Measurements from ENCODE around the gene NPIPB6.
"Not testable (repeated sequence)": the region's sequence is repeated elsewhere in the genome, so short reads cannot be mapped to it uniquely, and the experiment has no call there.

NPIPB6 gene

DNA sequence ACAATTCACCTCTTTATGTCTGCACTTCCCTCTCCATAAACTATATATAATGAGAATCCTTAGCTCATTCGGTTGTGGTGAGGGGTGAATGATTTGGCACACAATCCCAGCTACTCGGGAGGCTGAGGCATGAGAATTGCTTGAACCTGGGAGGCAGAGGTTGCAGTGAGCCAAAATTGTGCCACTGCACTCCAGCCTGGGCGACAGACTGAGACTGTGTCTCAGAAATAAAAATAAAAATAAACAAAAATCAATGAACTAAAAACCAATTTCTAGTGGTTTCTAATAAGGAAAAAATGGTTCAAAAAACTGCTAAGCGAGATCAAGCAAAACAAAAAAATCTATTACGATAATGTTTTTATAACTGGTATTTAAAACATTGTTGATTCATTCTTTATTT is at the start of gene NPIPB6:
Gene NPIPB6, minus strand, starts transcription at position 101 of the 400 bp plus-strand sequence. CDS start 686 bp downstream, outside the sequence.
- DNase-seq: not testable (repeated sequence)

DNA sequence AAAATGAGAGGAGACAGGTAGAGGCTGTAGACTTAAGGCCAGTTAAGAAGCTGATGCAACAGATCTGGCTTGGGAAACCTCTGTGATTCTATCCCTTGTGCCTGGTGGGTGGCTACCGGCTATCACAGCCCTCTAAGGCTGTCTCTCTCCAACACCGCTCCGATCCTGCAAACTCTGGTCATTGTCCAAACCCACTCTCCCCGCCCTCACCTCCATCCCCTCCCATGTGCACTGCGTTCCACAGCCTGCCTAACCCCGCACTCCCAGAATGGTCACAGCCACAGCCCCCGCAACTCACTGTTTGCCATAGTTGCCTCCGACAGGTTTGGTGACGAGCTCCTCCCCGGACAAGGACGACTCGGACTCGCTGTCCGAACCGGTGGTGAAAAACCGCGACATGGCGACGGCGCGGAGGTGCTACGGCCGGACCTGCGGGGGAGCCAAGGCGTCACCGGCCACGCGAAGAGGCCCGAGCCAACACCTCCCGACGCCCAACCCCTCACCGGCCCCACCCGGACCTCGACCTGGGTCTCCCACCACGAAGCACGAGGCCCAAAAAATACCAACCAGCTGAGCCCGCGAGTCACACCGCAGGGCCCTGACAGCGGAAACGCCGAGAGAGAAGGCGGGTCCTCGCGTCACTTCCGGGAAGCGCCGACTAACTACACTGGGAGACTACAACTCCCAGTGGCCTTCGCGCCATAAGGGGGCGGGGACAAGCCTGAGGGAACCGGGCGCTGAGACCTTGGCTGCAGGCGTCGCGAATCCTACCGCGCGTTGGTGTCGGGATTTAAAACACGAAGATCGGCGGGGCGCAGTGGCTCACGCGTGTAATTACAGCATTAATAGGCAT is 40.1 kb upstream of the NPIPB6 start, which contains the start of gene EIF3CL:
Gene EIF3CL, minus strand, starts transcription at position 622 of the 853 bp plus-strand sequence. Its CDS starts 223 bp downstream, at position 399.
- not testable (repeated sequence) for DNase-seq

DNA sequence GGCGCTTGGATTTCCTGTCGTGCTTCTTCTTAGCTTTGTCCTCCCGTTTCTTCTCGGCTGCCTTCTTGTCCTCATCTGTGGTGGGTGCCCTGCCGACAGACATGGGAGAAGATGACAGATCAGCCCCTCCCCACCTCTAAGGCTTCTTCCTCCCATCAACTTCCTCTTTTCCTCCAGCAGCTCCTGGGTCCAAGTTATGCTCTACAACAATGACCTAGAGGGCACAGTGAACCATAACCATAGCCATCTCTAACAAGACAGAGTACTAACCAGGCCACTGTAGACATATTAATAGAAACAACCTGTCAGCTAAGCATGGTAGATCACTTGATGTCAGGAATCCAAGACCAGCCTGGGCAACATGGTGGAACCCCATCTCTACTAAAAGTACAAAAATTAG is 28.7 kb upstream of the NPIPB6 start:
- DNase-seq: not testable (repeated sequence)

DNA sequence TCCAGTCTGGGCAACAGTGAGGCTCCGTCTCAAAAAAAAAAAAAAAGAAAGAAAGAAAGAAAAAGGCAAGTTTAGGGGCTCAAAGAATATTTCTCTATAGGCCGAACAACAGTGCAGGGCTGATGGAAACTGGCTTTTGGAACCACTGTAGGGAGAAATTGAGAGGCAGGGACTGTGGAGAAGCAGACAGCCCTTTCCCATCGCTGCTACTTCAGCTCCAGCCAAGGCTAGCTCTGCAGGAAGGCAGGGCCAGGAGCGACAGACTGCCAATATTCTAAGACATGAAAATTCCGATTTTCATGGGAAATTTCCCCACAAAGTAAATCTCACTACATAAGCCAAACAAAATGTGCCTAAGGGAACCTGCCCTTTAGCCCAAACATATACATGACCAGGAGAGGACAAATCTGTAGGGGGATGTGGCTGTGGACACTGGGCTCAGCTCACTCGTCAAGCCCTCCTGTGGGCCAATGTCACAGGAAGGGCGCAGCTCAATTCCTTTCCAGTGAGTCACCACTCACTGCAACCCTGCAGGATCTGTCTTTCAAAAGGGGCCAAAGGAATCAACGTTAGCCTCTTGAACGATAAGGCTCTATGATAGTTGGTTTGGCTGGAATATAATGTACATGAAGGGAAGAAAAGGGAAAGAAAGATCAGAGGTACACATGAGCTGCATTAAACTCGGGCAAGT is 19.0 kb upstream of the NPIPB6 start:
- not testable (repeated sequence) for DNase-seq

GRCh38 chr16:28377822-28378221 is 14.5 kb upstream of the NPIPB6 start:
- not testable (repeated sequence) for DNase-seq

DNA sequence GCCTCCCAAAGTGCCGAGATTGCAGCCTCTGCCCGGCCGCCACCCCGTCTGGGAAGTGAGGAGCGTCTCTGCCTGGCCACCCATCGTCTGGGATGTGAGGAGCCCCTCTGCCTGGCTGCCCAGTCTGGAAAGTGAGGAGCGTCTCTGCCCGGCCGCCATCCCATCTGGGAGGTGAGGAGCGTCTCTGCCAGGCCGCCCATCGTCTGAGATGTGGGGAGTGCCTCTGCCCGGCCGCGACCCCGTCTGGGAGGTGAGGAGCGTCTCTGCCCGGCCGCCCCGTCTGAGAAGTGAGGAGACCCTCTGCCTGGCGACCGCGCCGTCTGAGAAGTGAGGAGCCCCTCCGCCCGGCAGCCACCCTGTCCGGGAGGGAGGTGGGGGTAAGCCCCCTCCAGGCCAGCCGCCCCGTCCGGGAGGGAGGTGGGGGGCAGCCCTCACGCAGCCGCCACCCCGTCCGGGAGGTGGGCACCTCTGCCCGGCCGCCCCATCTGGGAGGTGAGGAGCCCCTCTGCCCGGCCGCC is 13.9 kb upstream of the NPIPB6 start:
- DNase-seq: not testable (repeated sequence)

DNA sequence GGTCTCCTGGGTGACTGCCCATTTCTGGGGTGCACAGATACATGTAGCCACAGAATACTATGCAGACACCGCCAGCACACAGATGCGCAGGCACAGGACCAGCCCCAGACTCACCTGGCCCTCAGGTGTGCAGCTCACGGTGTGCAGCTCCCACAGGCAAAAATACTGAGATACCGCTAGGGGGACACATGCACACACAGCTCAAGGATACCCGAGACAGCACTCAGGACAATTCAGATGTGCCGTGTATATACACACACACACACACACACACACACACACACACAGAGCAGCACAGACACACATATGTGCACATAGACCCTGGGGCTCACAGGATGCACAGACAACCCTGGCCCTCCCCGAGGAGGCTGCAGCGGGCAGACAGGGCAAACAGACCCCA is 11.8 kb upstream of the NPIPB6 start:
- not testable (repeated sequence) for DNase-seq

DNA sequence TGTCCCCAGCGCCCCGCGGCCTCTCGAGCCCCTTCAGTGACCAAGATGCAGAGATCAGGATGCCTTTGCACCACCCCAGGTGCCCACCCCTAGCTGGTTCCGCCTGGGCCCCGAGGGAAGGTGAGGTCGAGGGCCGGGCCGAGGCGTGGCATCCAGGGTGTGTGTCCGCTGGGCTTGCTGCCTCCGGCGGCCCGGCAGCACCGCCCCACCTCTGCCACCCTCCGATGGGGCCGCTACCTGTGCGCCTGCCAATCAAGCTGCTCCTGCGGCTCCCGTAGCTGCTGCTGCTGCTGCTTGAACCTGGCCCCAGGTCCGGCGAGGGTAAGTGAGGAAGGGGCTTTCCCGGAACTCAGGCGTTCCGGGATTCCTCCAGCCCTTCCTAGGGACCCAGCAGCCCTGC is 11.0 kb upstream of the NPIPB6 start:
- DNase-seq: not testable (repeated sequence)

GRCh38 chr16:28367926-28368325 is 4.6 kb upstream of the NPIPB6 start:
- not testable (repeated sequence) for DNase-seq

DNA sequence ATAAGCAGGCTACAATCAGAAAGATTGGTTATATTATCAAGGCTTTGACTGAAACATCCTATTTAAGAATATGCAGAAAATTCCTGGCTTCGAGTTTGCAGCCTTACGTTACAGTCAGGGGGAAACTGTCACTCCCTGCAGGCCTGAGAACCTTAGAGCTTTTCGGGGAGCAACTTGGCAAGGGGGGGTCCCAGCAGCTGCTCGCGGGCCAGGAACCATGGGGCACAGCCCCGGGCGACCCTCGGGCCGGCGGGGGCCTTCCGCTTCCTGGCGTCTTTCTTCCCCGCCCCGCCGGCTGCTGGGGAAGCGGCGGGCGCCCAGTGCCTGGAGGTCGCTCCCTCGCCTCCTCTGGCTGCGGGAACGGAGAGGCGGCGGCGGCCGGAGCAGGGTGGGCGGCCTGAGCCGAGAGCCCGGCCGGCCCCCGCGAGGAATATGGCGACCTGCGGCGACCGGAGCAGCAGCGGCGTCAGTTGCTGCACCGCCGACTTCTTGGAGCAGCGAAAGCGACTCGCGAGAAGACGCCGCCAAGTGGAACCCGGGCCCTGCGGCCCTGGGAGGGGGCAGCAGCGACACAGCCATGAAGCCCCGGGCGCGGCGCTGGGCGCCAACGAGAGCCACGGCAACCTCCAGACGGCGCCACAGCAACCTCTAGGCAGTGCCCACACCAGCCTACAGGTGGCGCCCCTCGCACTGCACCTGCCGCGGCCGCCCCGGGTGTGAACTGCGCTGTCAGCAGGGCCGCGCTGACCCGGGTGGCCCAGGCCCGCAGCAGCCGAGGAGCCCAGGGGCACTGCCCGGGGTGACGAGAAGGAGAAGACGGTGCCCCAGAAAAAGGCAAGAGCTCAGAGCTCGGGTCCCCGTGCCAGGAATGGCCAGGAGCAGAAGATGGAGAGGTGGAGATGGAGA is 1.2 kb upstream of the NPIPB6 start:
- not testable (repeated sequence) for DNase-seq

DNA sequence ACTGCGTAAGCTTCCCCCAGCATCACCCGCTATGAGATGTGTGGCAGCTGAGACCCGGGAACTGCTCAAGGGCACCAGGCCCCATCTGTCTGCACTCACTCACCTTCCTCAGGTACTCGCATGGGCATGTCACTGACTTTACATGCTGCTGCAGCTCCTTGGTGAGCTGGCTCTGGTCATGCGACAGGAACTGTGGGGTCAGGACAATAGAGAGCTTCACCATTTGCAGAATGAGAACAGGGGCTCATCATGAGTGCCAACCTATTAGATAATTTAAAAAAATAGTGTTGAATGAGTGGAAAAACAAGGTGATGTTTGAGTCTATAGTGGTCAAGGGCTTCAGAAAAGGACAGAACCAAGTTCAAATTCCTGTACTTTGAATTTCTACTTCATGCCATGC is 708 bp downstream of the NPIPB6 start:
- DNase-seq: not testable (repeated sequence)

GRCh38 chr16:28338230-28338629 is 25.1 kb downstream of the NPIPB6 start:
- DNase-seq: not testable (repeated sequence)

GRCh38 chr16:28336940-28337710 is 26.2 kb downstream of the NPIPB6 start:
- not testable (repeated sequence) for DNase-seq

DNA sequence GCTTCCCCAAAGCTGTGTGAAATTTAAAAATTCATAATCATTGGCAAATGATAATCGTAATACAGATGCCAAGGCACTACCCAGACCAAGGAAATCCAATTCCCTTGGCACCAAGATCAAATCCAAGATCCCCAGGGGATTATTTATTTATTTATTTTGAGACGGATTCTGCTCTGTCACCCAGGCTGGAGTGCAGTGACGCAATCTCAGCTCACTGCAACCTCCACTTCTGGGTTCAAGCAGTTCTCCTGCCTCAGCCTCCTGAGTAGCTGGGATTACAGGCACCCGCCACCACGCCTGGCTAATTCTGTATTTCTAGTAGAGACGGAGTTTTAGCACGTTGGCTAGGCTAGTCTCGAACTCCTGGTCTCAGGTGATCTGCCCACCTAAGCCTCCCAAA is 27.6 kb downstream of the NPIPB6 start:
- not testable (repeated sequence) for DNase-seq

DNA sequence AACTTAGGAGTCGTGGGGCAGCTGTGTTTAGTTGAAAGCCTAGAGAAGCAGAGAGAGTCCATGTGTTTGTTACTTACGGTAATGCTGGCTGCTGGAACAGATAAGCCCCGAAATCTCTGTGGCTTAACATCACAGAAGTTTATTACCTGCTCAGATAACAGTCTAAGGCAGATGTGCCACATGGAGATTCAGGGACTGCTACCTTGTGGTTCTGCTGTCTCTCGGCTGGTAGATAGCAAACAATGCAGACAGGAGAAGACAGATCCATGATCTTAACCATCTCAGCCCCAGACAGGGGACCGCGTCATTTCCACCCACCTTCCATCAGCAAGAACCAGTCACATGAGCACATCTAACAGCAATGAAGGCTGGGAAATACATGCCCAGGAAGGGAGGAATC is 30.7 kb downstream of the NPIPB6 start:
- DNase-seq: not testable (repeated sequence)

DNA sequence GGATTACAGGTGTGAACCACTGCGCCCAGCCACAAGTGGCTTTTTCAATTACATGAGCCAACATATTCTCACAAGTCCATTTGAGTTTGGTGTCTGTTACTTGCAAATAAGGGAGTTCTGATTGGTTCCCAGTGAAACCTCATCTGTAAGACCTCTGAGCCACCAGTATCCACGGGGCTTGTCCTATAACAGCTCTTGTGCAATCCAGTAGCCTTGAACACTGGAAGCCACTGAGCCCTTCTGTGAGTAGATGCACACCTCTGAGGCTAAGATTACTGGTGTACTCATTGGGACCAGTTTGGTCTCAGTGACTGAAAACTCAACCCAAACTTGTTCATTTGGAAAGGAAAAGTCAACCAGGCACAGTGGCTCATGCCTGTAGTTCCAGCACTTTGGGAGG is 32.3 kb downstream of the NPIPB6 start:
- not testable (repeated sequence) for DNase-seq

GRCh38 chr16:28330232-28330631 is 33.1 kb downstream of the NPIPB6 start:
- DNase-seq: not testable (repeated sequence)

- no peak for DNase-seq
Measured at GRCh38 chr16:28326881-28327610, 36.3 kb downstream of the NPIPB6 start.

GRCh38 chr16:28324887-28325279 is 38.4 kb downstream of the NPIPB6 start:
- no peak for DNase-seq

DNA sequence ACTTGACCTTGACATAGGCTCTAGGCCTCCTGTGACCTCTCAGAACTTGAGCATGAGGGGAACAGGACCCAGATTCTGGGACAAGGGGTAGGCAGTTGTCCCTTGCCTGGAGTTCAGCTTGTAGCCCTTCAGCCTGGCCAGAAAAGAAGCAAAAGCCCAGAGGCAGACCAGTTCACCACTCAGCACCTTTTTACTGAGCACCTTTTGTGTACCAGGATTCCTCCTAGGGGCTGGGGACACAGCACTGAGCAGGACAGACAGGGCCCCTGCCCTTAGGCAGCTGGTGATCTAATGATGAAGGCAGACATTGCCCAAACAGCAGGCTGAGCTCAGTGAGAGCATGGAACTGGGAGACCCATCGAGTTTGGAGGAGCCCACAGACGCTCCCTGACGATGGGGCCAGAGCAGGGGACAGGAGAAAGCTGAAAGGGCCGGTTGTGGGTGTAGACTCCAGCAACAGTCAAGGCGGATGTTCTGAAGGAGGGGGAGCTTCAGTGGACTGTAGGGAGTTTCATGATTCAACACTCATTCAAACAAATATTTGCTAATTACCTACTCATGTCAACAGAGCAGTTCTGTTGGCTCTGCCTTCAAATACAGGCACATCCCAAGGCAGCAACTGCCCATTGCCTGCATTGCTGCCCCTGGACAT is 38.9 kb downstream of the NPIPB6 start:
- no peak for DNase-seq

Data from DMS79 treated with DMSO at 0.1 percent for 48 hours (cell line).